Measurements from ENCODE around the gene TRIM16. TPM values are rescaled to one million over a fixed set of nuclear protein-coding genes. Genes with fewer than 3 reads are reported as not detected.
"Not testable (repeated sequence)": the region's sequence is repeated elsewhere in the genome, so short reads cannot be mapped to it uniquely, and the experiment has no call there.

The TRIM16 gene
- total RNA-seq (2014; rRNA removed; shearing (Covaris generic)), result 105 and 106 TPM in 2 replicates

GRCh38 chr17:15683824-15684478, at the start of gene TRIM16:
TSS of gene TRIM16 (minus strand) at chr17:15684311. CDS start at chr17:15651609, 32,702 bp downstream.
- DNase-seq (ENCODE audit: low read depth), result peak; percentile 74

DNA sequence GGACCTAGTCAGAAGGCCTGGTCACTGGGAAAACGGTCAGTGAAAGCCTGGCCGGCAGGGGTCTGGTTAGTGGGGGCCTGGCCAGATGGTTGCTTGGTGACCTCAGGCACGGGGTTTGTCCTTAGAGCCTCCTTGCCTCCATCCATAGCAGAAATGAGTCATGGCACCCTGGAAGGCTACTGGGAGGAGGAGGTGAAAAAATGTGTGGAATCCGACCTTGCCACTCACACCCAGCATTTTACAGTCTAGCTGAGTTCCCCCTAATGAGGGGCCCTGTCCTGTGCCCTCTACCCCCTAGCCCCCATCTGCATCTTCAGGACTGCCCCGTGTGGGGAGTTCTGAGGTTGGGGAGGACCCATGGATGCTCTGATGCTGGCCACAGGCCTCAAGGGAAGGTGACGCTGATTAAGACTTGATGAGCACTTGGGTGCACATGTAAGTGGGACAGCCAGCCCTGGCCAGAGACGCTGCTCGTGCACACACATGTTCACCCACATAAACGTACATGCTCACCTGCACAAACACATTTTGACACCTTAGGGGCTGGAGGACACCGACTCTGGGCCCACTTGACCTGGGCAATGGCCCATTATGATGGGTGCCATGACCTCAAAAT, 49.2 kb upstream of the TRIM16 start:
- DNase-seq (ENCODE audit: low read depth), result not testable (repeated sequence)

DNA sequence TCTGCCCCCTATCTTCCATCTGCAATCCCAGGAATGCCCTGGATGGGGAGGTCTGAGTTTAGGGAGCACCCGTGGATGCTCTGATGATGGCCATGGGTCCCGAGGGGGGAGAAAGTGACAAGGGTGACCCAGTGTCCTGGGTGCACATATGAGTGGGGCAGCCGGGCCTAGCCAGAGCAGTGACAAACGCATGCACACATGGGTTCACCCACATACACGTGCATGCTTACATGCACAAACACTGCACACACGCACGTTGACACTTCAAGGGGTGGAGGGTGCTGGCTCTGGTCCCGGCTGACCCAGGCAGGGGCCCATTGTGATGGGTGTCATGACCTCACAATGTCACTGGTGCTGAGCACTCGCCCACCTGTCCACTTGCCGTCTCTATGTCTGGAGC, 47.8 kb upstream of the TRIM16 start, which contains the start of gene TBC1D26:
Gene TBC1D26 (plus strand): TSS at position 384 of the 400 bp plus-strand sequence. CDS start 3,066 bp downstream, outside the sequence.
- DNase-seq (ENCODE audit: low read depth), result not testable (repeated sequence)

DNA sequence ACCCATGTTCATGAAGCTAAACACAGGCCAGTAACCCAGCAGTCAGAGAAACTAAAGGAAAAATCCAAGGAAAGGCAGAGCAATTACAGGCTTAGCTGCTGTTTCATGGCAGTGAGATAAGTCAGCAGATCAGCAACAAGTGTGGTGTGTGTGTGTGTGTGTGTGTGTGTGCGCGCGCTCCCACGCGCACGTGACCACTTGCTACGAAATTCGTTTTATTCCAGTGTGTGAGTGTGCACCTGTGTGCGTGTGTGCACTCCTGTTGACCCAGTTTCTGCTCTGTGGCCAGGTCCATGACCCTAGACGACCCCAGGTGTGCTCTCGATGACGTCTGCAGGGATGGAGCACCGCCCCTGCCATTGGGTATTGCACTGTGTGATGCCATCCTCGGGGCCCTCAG, 46.4 kb upstream of the TRIM16 start:
- DNase-seq (ENCODE audit: low read depth), result not testable (repeated sequence)

GRCh38 chr17:15716601-15717563, 32.8 kb upstream of the TRIM16 start:
- DNase-seq (ENCODE audit: low read depth), result not testable (repeated sequence)

DNA sequence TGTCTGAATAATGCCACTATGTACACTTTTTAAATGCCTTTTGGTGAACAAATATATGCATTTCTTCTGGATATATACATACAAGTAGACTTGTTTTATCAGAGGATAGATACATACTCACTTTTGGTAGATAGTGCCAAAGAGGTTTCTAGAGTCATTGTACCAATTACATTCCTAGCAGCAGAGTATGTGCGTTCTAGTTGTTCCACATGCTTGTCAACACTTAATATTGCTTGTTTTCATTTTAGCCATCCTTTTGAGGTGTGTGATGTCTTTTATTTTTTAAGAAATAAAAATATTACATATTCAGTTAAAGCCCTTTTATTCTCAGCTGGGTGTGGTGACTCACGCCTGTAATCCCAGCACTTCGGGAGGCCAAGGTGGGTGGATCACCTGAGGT, 24.8 kb upstream of the TRIM16 start:
- not testable (repeated sequence) for DNase-seq (ENCODE audit: low read depth)

- not testable (repeated sequence) for DNase-seq (ENCODE audit: low read depth)
Measured at GRCh38 chr17:15704813-15705212, 20.7 kb upstream of the TRIM16 start.

DNA sequence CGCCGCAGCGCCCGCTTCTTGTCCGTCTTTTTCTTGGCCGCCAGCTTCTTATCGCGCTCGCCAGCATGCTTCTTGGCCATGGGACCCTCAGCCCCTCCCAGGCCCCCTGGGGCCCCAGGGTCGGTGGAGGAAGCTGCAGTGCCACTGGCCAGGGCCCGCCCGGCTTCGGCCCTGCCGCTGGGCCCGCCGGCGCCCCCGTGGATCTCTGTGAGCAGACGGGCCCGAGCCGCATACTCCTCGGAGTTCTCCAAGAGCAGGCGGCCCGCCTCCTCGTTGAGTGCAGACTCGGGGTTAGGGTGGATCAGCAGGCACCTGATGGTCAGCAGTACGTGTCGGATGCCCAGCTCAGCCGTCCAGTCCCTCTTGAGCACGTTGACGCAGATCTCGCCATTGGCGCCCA, 20.1 kb upstream of the TRIM16 start:
- not testable (repeated sequence) for DNase-seq (ENCODE audit: low read depth)

- DNase-seq (ENCODE audit: low read depth), result not testable (repeated sequence)
Measured at GRCh38 chr17:15699937-15700336, 15.8 kb upstream of the TRIM16 start.

DNA sequence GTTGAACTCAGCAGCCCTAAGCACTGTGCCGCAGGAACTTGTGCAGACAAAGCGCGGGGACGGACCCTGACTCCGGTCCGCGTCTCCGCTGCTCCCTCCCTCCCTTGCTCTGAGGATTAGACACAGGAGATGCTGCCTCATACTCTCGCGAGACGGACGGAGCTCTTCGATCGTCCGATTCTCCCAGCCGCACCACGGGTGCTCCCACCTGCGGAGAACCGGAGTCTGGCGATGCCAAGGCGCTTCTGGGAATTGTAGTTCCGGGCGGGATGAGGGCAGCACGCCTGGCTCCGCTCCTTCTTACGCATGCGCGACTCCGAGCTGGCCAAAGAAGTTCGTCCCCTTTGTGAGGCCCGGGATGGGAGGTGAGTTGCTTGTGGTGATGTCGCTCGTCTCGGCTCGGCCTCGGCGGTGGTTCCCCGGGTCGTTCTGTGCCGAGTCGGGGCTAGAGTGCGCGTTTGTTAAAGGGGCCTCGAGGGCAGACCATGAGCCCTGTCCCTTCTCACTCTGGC, 15.4 kb upstream of the TRIM16 start, which contains the start of gene ZNF286A:
Gene ZNF286A (plus strand): TSS at position 340 of the 512 bp plus-strand sequence. CDS start 578 bp downstream, outside the sequence.
- peak; percentile 100 for DNase-seq (ENCODE audit: low read depth)

GRCh38 chr17:15698967-15699366, 14.9 kb upstream of the TRIM16 start:
- not testable (repeated sequence) for DNase-seq (ENCODE audit: low read depth)

DNA sequence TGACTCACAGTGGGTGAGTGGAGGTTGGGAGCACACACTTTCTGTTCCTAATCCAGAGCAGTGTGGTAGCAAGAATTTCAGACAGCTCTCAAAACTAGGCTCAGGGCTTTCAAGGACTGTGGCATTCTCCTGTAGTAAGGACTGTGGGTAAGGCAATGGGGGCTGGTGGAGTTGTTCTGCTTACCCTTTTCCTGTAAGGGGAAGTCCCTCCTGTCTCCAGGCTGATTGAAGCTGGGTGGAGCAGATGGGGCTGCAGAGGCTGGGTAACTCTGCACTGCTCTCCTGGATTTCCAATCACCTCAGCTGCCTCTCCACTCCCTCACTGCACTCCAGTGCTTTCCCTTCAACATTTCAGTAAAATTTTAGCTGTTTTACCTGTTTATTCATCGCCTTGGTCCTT, 3.4 kb upstream of the TRIM16 start:
- DNase-seq (ENCODE audit: low read depth), result not testable (repeated sequence)

GRCh38 chr17:15683135-15683534, 976 bp downstream of the TRIM16 start:
- DNase-seq (ENCODE audit: low read depth), result not testable (repeated sequence)

- DNase-seq (ENCODE audit: low read depth), result not testable (repeated sequence)
Measured at GRCh38 chr17:15675991-15676390, 8.1 kb downstream of the TRIM16 start.

GRCh38 chr17:15674640-15675039, 9.5 kb downstream of the TRIM16 start:
- not testable (repeated sequence) for DNase-seq (ENCODE audit: low read depth)

DNA sequence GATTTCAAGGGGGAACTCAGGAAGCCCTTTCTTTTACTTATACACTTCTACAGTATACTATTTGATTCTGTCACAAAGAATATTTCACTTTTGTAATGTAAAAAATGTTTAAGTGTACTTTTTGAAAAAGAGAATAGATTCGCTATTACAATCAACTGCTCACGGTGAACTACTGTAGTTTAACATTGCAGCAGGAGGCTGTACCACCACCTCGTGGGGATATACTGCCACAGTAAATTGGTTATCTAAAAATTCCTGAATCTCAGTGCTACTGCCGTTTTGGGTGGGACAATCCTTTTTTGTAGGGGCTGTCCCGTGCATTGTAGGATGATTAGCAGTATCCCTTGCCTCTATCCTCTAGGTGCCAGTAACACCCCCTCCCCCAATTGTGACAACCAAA, 14.6 kb downstream of the TRIM16 start:
- DNase-seq (ENCODE audit: low read depth), result not testable (repeated sequence)

GRCh38 chr17:15663691-15664090, 20.4 kb downstream of the TRIM16 start:
- no peak for DNase-seq (ENCODE audit: low read depth)

- DNase-seq (ENCODE audit: low read depth), result no peak
Measured at GRCh38 chr17:15663176-15663575, 20.9 kb downstream of the TRIM16 start.

- no peak for DNase-seq (ENCODE audit: low read depth)
Measured at GRCh38 chr17:15662681-15663080, 21.4 kb downstream of the TRIM16 start.

GRCh38 chr17:15660077-15660476, 24.0 kb downstream of the TRIM16 start:
- DNase-seq (ENCODE audit: low read depth), result no peak

DNA sequence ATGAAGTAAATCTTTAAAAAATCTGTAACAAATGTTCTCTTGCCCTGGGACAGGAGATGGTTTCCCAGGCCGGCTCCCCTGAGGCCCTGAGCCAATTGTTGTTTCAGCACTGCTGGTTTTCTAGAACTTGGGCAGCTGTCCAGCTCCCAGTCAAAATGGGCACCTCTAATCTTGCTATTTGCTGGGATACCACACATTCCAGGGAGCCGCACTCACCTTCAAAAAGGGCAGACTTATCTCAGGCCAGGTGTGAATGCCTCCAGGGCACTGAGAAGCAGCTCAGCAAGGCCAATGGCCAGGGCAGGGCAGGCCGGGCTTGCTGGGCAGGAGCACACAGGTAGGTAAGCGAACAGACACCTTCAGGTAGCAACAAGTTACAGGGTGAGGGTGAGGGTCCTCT, 24.4 kb downstream of the TRIM16 start:
- no peak for DNase-seq (ENCODE audit: low read depth)

DNA sequence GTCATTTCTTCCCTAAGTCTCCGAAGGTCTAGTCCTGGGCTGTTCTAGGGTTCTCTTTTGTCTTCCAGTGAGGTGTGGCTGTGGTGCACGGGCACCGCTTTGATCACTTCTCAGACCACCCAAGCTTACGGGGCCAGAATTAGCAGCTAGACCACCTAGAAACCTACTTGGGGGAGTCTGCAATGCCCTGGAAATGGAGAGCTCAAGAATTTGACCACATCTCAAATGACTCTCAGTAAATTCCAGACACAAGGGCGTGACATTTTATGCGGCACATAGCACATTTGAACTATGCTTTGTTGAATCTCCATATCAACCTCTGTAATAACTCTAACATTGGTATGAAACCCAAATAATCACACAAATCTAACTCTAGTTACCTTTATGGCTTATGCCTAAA, 24.9 kb downstream of the TRIM16 start:
- no peak for DNase-seq (ENCODE audit: low read depth)
